ENCODE measurements around the gene MRPL14.
A peak's percentile ranks its signal among the peaks of the same experiment; 100 is the strongest.
"Not testable (repeated sequence)": the region's sequence is repeated elsewhere in the genome, so short reads cannot be mapped to it uniquely, and the experiment has no call there.

Gene MRPL14

DNA sequence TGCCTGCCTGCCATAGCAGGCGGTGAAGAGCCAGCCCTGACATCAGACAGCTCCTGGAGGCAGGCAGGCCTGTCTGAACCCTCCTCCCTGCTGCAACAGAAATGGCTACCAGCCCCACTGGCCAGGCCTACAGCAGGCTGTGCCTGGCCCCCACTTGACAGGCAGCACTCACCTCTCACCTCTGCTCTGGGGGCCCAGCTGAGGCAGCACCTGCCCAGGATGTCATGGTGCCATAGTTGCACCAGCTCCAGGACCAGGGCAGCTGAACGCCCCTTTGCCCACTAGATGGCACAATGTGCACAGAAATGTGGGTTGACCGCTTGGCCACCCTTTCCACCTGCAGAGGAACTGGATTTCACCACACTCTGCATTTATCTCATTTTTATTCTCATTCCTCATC is 30.6 kb downstream of the MRPL14 start:
- peak; percentile 66 for DNase-seq

- DNase-seq, result not testable (repeated sequence)
Observed at GRCh38 chr6:44095243-44095623, 32.0 kb downstream of the MRPL14 start.

DNA sequence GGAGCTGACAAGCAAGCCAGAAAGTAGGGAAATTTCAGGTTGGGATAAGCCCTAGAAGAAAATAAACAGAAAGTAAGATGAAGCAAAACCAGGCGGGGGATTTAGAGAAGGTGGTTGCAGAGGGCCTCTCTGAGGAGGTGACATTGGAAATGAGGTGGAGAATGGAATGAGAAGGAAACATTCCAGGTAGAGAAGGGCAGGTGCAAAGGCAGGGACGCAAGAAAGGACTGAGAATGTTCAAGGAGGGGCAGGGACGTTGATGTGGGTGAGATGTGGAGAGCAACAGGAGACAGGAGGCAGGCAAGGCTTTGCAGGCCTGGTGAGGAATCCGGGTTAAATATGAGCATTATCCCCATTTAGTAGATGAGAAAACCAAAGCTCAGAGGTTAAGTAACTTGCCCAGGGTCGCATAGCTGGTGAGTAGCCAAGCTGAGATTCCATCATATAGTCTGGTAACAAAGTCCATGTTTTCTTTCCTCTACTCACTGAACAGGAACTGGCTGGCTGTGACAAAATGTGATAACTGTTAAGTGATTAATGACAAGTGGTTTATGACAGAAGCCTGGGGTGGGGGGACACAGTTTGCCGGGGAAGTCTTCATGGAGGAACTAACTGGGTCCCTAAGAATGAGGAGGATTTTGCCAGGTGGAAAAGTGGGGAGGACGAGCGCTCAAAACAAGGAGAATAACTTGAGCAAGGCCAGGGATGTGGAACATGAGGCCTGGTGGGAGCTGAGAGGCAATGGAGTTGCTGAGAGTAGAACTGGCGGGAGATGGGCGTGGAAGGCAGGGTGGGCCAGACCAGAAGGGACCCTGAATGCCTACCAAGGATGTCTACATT is 32.6 kb downstream of the MRPL14 start:
- no peak for DNase-seq

DNA sequence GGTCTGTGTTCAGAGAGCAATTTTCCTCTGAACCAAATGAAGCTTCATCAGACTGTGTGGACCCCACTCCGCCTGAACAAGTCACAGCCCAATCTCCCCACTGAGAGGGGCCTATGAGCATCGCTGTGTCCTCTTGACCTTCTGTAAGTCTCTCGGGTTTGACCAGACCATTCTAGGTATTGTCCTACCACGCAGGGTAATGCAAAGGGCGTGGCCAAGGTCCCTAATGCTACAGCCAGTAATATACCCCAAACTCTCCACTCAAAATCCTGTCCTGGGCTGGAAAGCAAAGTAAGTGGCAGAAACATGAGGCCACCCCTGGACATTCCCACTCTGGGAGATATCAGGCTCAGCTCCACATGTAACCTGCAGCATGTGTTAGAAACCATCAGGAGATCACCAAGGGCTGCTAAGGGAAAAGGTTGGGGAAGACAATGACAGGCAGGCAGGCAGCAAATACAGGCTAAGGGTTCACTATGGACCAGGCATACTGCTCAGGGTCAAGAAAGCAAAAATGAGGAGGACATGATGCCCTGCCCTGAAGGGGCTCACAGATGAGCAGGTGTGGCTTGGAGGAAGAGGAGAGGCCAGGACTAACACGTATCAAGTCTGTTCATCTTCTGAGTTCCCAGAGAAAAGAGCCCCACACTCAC is 33.4 kb downstream of the MRPL14 start:
- DNase-seq, result no peak

DNA sequence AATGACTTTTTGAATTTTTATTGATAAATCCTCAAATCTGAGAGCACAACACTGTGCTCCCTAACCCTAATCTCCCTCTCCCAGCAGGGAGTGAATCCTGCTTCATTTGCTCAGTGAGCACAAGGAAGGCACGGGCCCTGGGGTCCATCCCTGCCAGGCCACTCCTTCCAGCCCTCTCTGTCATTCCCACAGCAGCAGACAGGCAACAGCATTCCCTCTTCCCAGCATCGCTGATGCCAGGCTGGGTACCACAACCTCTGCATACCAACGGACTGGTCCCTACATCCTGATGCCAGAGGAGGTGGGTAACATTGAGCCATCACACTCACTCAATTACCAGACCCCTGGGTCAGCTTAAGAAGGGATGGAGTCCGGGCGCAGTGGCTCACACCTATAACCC is 34.2 kb downstream of the MRPL14 start:
- DNase-seq, result no peak

- no peak for DNase-seq
Observed at GRCh38 chr6:44091981-44092884, 35.0 kb downstream of the MRPL14 start.

GRCh38 chr6:44091356-44091755 is 35.9 kb downstream of the MRPL14 start:
- DNase-seq, result not testable (repeated sequence)

DNA sequence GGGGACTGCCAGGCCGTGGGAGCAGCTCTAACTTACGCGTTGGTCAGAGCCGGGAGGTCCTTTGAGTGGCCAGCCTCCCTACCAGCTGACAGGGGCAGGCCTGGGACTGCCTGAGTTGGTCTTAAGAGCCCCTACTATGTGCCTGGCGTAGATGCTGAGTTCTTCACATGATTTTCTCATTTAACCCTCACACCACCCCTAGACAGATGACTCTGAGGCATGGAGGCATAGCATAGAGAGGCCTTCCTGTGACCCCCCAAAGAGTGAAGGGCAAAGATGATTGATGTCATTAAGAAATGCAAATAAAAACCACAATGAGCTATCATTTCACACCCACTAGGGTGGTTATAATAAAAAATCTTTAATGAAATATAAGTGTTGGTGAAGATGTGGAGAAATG is 36.8 kb downstream of the MRPL14 start:
- DNase-seq, result no peak

GRCh38 chr6:44088827-44089590 is 38.2 kb downstream of the MRPL14 start:
- no peak for DNase-seq

DNA sequence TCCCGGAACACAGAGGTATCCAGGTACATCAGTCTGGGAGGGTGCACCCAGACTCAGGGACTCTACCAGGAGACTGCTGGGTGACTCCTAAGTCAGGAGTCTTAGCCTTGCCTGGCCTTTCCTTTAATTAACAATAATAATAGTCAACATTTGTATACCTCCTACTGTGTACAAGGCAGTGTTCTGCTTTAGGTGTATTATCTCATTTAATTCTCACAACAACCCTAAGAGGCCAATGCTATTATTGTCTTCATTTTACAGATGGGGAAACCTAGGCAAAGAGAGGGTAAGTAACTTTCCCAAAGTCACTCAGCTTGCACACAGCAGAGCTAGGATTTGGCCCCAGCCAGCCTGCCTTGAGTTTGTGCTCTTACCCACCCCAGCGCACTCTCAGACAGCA is 39.6 kb downstream of the MRPL14 start:
- DNase-seq, result no peak

DNA sequence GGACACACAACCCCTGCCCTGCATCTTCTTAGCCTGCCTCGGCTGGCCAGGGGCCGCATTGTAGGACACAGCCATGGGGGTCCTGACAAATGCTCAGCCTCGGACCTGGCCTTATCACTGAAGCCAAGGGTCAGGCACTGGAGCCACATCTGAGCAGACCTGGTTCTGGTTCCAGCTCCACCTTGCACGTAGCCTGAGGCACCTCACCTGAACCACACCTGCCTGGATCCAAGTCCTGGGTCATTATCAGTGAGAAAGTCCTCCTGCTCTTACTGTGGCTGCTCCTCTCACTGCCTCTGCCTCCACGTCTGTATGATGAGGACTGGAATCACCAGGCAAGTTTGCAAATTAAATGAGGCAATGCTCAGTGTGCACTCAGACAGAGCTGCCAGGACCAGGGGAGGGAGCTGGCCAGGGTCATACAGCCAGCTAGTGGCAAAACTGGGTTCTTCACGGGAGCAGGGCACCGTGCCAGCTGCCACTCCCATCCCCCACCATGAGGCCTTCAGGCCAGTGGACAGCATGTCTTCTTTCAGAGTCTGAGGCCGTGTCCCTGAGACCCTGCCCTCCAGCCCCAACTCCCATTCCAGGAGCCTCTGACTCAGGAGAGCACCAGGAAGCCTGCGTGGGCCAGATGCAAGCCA is 40.2 kb downstream of the MRPL14 start:
- DNase-seq, result peak; percentile 10

DNA sequence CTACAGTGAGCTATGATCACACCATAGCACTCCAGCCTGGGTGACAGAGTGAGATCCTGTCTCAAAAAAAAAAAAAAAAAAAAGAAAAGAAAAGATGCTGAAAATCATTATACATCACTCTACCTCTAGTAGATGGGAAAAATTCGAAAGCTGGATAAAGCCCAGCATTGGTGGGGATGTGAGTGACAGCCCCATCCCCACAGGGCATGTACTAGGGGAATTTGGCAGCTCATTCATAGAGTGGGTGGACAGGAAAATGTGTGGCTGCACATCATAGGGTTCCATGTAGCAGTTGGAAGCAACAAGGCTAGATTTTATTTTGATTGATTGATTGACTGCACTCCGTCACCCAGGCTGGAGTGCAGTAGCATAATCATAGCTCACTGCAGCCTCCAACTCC is 42.0 kb downstream of the MRPL14 start:
- DNase-seq, result no peak

DNA sequence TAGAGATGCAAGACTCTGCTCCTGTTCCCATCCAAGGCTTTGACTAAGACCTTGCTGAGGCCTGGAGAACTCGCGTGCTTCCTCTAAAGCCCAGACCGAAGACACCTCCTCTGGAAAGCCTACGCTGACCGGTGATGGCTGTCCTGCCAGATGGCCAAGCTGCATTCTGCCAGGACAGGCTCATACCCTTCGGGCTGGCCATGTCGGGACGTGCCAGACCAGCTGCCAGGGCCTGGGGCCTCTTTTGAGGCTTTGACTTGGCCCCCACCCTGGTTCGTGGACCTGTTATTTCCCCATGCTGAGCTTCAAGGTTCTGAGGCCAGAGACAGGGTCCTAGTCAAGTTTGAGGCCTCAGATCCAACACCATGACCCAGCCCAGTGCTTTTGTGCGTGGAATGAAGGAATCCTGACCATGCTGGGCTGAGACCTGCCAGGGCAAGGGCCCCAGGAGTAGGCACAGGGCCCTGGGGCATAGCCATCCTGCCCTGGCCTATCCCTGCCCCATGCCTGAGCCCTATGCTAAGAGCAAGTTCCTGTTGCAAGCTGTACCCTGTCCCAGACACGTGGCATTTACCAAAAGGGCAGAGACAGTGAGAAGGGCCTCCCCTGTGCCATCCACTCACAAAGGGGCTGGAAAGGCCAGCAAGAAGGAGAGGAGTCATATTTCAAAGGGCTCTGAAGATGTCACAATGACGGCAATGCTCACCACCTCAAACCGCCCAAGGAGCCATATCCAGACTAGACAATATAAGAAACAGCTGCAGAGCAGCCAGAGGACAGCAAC is 42.8 kb downstream of the MRPL14 start:
- DNase-seq, result no peak

DNA sequence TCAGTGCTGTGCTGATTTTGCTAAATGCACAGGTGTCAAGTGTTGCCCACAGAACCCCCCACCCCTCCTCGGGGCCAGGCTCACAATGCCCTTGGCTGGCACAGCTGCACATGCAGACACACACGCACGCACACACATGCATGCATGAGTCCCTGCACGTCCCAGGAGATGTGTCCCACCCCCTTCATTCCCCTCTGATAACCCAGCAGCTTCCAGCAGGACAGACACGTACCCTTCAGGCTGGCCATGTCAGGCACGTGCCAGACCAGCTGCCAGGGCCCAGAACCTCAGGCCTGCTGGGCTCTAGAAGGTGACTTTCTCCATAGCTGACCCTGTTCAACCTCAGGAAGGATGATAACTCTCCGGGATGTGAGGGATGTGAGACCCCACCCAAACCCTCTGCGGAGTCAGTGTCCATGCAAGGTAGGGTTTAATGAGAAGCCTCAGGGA is 44.4 kb downstream of the MRPL14 start:
- DNase-seq, result no peak

DNA sequence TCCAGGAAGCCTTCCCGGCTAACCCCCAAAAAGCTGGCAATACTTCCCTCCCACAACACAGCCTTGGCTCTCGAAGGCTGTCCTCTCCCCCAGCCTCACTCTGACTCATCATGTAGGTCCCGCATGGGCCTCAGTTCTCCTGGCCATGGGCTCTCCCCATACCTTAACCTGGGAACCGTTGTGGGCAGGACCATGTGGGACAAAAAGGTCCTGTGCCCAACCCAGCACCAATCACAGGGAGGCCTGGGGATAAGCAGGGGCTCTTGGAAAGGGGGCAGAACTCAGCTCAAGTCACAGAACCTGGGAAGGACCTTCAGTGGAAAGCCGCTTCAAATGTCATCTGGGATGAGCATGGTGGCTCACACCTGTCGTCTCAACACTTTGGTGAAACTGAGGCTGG is 45.5 kb downstream of the MRPL14 start:
- DNase-seq, result no peak

- no peak for DNase-seq
Observed at GRCh38 chr6:44080561-44081521, 46.4 kb downstream of the MRPL14 start.

DNA sequence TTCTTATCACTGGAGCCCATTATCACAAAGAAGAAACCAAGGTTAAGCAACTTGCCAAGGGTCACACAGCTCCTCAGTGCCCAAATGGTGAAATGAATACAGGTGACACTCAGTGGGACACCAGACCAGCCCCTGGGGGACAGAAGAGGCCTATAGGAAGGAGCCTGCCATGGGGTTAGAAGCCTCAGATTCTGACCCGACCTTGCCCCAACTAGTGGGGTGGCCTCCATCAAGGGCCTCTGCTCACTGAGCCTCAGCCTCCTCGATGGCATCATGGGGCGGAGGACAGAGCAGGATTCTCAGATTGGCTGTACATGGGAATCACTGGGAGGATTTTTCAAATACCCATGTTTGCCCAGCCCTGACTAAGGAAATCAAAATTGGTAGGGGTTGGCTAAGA is 47.6 kb downstream of the MRPL14 start:
- no peak for DNase-seq

DNA sequence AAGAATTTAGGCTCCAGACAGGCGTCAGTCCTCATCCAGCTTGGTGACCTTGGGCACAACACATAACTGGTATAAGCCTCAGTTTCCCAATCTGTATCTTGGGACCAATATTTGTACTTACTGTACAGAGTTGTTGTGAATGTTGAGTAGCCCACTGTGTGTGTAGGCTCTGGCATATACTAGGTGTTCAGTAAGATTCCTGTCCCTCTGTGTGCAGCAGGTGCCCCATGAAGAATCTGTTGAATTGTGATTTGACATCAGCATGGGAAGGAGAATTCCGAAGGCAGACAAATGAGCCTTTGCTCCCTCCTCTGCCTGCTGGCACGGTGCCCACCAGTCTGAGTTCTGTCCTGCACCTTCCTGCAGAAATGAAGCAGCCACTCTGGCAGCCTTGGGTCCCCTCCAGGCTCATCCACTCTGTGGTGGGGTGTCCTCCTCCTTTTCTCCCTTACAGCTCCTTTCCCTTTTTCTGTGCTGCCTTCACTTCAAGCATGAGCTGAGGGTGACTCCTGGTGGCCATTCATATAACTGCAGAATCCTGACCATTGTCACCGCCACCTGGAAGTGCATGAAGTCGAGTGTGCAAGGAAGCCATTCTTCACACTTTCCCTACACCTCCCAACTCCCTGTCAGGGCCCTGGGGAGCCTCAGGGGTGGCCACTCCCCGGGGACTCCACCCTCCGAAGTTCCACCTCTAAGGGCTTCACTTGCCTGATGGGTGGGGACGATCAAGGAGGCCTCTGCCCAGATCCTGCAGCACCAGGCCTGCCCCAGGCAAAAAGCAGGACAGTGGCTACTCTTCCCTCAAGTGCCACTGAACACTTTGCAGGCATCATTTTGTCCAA is 48.2 kb downstream of the MRPL14 start:
- no peak for DNase-seq

- DNase-seq, result no peak
Observed at GRCh38 chr6:44078219-44078826, 48.9 kb downstream of the MRPL14 start.
